Posterior vena cava (tissue), 2 donors: ENCODE measurements around the gene SPSB1. TPM values are rescaled to one million over a fixed set of nuclear protein-coding genes. Genes with fewer than 3 reads are reported as not detected.

Source experiments
- DNase-seq: peaks from one replicate; pipeline ENCODE4 v3.0.0-alpha.2; 2020; ENCODE audit warnings: low spot score
- intact Hi-C, 2 donors: fragments of 100-400 bp; cut with DNase I; formaldehyde crosslinking; loops; one replicate each; pipeline versions ENCODE4 v1.14.1 to v1.14.2; 2022 to 2023
- total RNA-seq, 2 donors: library from RNA; stranded (reverse); fragmentation: NEBNext Ultra II Directional; extraction: Animal tissue kit (Norgen Biotek cat#: 25700); gene quantifications; one replicate each; pipeline ENCODE4 v1.2.1, GENCODE V29; 2021
- donor health status: DM: yes; HTN: yes; CAD: no.
- donor health status: DM: yes; HTN: yes; CAD: no.

SPSB1 gene
- total RNA-seq, 2 donors from 2014 or later: 30.9 to 48.0 TPM

DNA sequence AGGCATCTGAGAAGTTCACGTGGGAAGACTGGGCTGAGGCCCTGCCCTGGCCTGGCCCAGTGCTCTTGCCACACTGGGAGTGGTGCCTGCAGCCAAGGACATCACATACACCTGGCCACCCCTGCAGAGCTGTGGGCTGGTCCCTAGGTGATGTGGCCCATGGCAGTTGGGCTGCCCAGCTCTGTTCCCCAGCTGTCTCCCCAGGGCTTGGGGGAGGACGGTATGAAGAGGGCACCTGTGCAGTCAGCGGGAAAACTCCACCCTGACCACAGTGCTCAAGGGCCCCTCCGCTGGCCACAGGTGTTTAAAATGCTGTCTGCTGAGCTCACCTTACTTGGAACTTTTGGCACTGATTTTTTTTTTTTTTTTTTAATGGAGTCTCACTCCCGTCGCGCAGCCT lies 126.2 kb downstream of the SPSB1 start:
- intact Hi-C loops: no loop called here
- no peak for DNase-seq

Other genes with a start within 250 kb of the SPSB1 start
- gene SLC2A5, start 223.3 kb upstream of the SPSB1 start, total RNA-seq: 1 to 10 TPM; 2.0 to 3.2 TPM
- 1 to 10 TPM; 8.3 to 9.9 TPM for gene GPR157, start 163.8 kb upstream of the SPSB1 start, total RNA-seq
- gene H6PD, start 58.1 kb upstream of the SPSB1 start, total RNA-seq: 10 to 100 TPM; 56.0 to 59.6 TPM
- 1 to 10 TPM; 2.3 to 4.5 TPM for gene SLC25A33, start 246.6 kb downstream of the SPSB1 start, total RNA-seq